IMR-90 (cell line): Measurements from ENCODE around the gene VPS33B. TPM values are rescaled to one million over a fixed set of nuclear protein-coding genes. Genes with fewer than 3 reads are reported as not detected.

Source experiments
- ATAC-seq: fragments of 200-7000 bp; cut with Tn5 transposase; 2 replicates; pipeline ENCODE4 v1.9.1; 2020; ENCODE audit warnings: low read depth, mild to moderate bottlenecking, moderate library complexity
- BruUV-seq: library from RNA; stranded (reverse); fragments of 400-500 nt; replicated peaks from 2 replicates; lab custom pipeline; 2021; lab: Mats Ljungman, UMichigan
- CTCF ChIA-PET: fragments of 300-600 bp; formaldehyde crosslinking; extraction: SDS; loops from one replicate; lab custom pipeline; 2021; ENCODE audit warnings: antibody characterized with exemption; lab: Yijun Ruan, JAX
- POLR2A ChIA-PET: fragments of 300-600 bp; sonication (Branson Sonifier 250); formaldehyde crosslinking; loops from one replicate; lab custom pipeline; 2022; ENCODE audit warnings: antibody characterized with exemption; ENCODE audit not compliant: unreplicated experiment; lab: Charles Lee
- DNase-seq: peaks from one replicate; pipeline ENCODE4 v3.0.0; 2013
- H2AFZ ChIP-seq: replicated peaks from 2 replicates; pipeline ENCODE3; 2013; ENCODE audit warnings: low read length, mild to moderate bottlenecking; ENCODE audit not compliant: poor library complexity
- H2AK5ac ChIP-seq: 2 replicates; pipeline ENCODE4 v1.6.1; 2013; ENCODE audit warnings: low read depth, low read length, inconsistent platforms
- H2AK9ac ChIP-seq: replicated peaks from 2 replicates; pipeline ENCODE3; 2013; ENCODE audit warnings: mild to moderate bottlenecking, low read depth, low read length, moderate library complexity; ENCODE audit not compliant: poor library complexity
- H2BK120ac ChIP-seq: 2 replicates; pipeline ENCODE4 v1.6.1; 2013; ENCODE audit warnings: low read depth, low read length, inconsistent platforms
- H2BK15ac ChIP-seq: 3 replicates; pipeline ENCODE4 v1.6.1; 2013; ENCODE audit warnings: low read depth, low read length, inconsistent platforms
- H2BK20ac ChIP-seq: 2 replicates; pipeline ENCODE4 v1.6.1; 2013; ENCODE audit warnings: low read depth, mild to moderate bottlenecking, inconsistent platforms, low read length, moderate library complexity
- H2BK5ac ChIP-seq: 2 replicates; pipeline ENCODE4 v1.6.1; 2013; ENCODE audit warnings: mild to moderate bottlenecking, low read depth, low read length, inconsistent platforms; ENCODE audit not compliant: poor library complexity, severe bottlenecking
- H3K14ac ChIP-seq: replicated peaks from 2 replicates; pipeline ENCODE4 v1.6.1; 2013; ENCODE audit warnings: low read depth, low read length, inconsistent platforms
- H3K18ac ChIP-seq: 2 replicates; pipeline ENCODE4 v1.6.1; 2013; ENCODE audit warnings: low read depth, low read length, control low read depth
- H3K23ac ChIP-seq: 2 replicates; pipeline ENCODE4 v1.6.1; 2013; ENCODE audit warnings: low read depth, low read length, inconsistent platforms
- H3K27ac ChIP-seq: 2 replicates; pipeline ENCODE4 v1.5.1; 2013; ENCODE audit warnings: mild to moderate bottlenecking, control low read depth, low read length; ENCODE audit not compliant: insufficient read depth
- H3K27me3 ChIP-seq: 2 replicates; pipeline ENCODE4 v1.6.1; 2013; ENCODE audit warnings: low read length; ENCODE audit not compliant: control insufficient read depth, insufficient read depth
- H3K36me3 ChIP-seq: 2 replicates; pipeline ENCODE4 v1.6.1; 2013; ENCODE audit warnings: low read length, mixed read lengths; ENCODE audit not compliant: control insufficient read depth, insufficient read depth
- H3K4ac ChIP-seq: 2 replicates; pipeline ENCODE4 v1.6.1; 2013; ENCODE audit warnings: low read depth, low read length, inconsistent platforms
- H3K4me1 ChIP-seq: 2 replicates; pipeline ENCODE4 v1.6.1; 2013; ENCODE audit warnings: low read length, mixed read lengths; ENCODE audit not compliant: control insufficient read depth, insufficient read depth
- H3K4me2 ChIP-seq: 2 replicates; pipeline ENCODE4 v1.6.1; 2013; ENCODE audit warnings: low read depth, mild to moderate bottlenecking, control low read depth, low read length, moderate library complexity
- H3K4me3 ChIP-seq: 2 replicates; pipeline ENCODE4 v1.5.1; 2013; ENCODE audit warnings: low read depth, mild to moderate bottlenecking, control low read depth, low read length, moderate library complexity; ENCODE audit not compliant: insufficient read depth
- H3K56ac ChIP-seq: 2 replicates; pipeline ENCODE4 v1.6.1; 2013; ENCODE audit warnings: low read length, inconsistent platforms; ENCODE audit not compliant: insufficient read depth; ENCODE audit errors: extremely low read depth
- H3K79me1 ChIP-seq, 2 experiments: 2 replicates each; pipeline ENCODE4 v1.6.1; 2013; ENCODE audit warnings: low read length in 2 of 2, inconsistent platforms in 1 of 2, low read depth in 1 of 2
- H3K9ac ChIP-seq: 2 replicates; pipeline ENCODE4 v1.6.1; 2013; ENCODE audit warnings: low read depth, low read length, control low read depth
- H3K9me1 ChIP-seq: 2 replicates; pipeline ENCODE4 v1.6.1; 2013; ENCODE audit warnings: low read length, inconsistent platforms; ENCODE audit not compliant: insufficient read depth
- H3K9me3 ChIP-seq: 2 replicates; pipeline ENCODE4 v1.6.1; 2013; ENCODE audit warnings: low read length; ENCODE audit not compliant: control insufficient read depth, insufficient read depth
- H4K20me1 ChIP-seq: 2 replicates; pipeline ENCODE4 v1.6.1; 2013; ENCODE audit warnings: low read length, inconsistent platforms; ENCODE audit not compliant: insufficient read depth
- H4K5ac ChIP-seq: 2 replicates; pipeline ENCODE4 v1.6.1; 2013; ENCODE audit warnings: mild to moderate bottlenecking, low read depth, low read length, control low read depth
- H4K8ac ChIP-seq, 2 experiments: 2 replicates each; pipeline ENCODE4 v1.6.1; 2013; ENCODE audit warnings: low read depth in 2 of 2, low read length in 2 of 2, control low read depth in 1 of 2, inconsistent platforms in 1 of 2
- H4K91ac ChIP-seq: 2 replicates; pipeline ENCODE4 v1.6.1; 2013; ENCODE audit warnings: low read depth, low read length, inconsistent platforms; ENCODE audit not compliant: insufficient read depth
- BHLHE40 ChIP-seq: fragments of 150-350 bp; IDR thresholded peaks from 2 replicates; pipeline ENCODE4 v1.6.1; 2016; ENCODE audit warnings: mild to moderate bottlenecking, low read depth, low read length
- CEBPB ChIP-seq: IDR thresholded peaks from 2 replicates; pipeline ENCODE4 v1.6.1; 2012; ENCODE audit warnings: low read depth, low read length, improper control_type of control experiment
- CHD1 ChIP-seq: IDR thresholded peaks from 2 replicates; pipeline ENCODE4 v1.6.1; 2012; ENCODE audit warnings: low read depth, low read length, improper control_type of control experiment
- ELK1 ChIP-seq: fragments of 150-350 bp; IDR thresholded peaks from 2 replicates; pipeline ENCODE4 v1.6.1; 2016; ENCODE audit warnings: low read depth, mild to moderate bottlenecking, low read length, moderate library complexity, borderline replicate concordance
- FOS ChIP-seq: fragments of 150-350 bp; IDR thresholded peaks from 2 replicates; pipeline ENCODE4 v1.6.1; 2016; ENCODE audit warnings: low read depth, low read length
- MAFK ChIP-seq: IDR thresholded peaks from 2 replicates; pipeline ENCODE4 v1.6.1; 2012; ENCODE audit warnings: low read depth, low read length, improper control_type of control experiment
- MAZ ChIP-seq: IDR thresholded peaks from 2 replicates; pipeline ENCODE4 v1.6.1; 2012; ENCODE audit warnings: low read depth, mild to moderate bottlenecking, low read length, improper control_type of control experiment, moderate library complexity, borderline replicate concordance
- MXI1 ChIP-seq: IDR thresholded peaks from 2 replicates; pipeline ENCODE4 v1.6.1; 2012; ENCODE audit warnings: low read depth, mild to moderate bottlenecking, low read length, moderate library complexity, borderline replicate concordance
- NFE2L2 ChIP-seq: fragments of 150-350 bp; IDR thresholded peaks from 2 replicates; pipeline ENCODE4 v1.6.1; 2016; ENCODE audit warnings: low read depth, mild to moderate bottlenecking, low read length
- POLR2A ChIP-seq: IDR thresholded peaks from 2 replicates; pipeline ENCODE4 v1.6.1; 2012; ENCODE audit warnings: mild to moderate bottlenecking, low read depth, low read length
- RAD21 ChIP-seq: IDR thresholded peaks from 2 replicates; pipeline ENCODE4 v1.6.1; 2012; ENCODE audit warnings: low read length, improper control_type of control experiment
- RCOR1 ChIP-seq: IDR thresholded peaks from 2 replicates; pipeline ENCODE4 v1.6.1; 2012; ENCODE audit warnings: mild to moderate bottlenecking, low read length, improper control_type of control experiment; ENCODE audit not compliant: insufficient replicate concordance
- RFX5 ChIP-seq: IDR thresholded peaks from 2 replicates; pipeline ENCODE4 v1.8.0; 2012; ENCODE audit warnings: low read depth, mild to moderate bottlenecking, low read length, moderate library complexity
- SMC3 ChIP-seq: fragments of 150-350 bp; IDR thresholded peaks from 2 replicates; pipeline ENCODE4 v1.6.1; 2016; ENCODE audit warnings: low read depth, mild to moderate bottlenecking, antibody characterized with exemption, low read length, moderate library complexity
- WGBS, 2 experiments: methylation state at CpG; one replicate each; pipeline versions ENCODE4 v1.1.5 to v1.1.7; 2013; ENCODE audit warnings: missing lambda C conversion rate in 2 of 2; ENCODE audit not compliant: insufficient read length in 1 of 2; ENCODE audit errors: extremely low coverage in 2 of 2; 5-methylcytosine and 5-hydroxymethylcytosine counted together
- dilution Hi-C: fragments of 300-500 bp; cut with HindIII; formaldehyde crosslinking; loops from one replicate; pipeline ENCODE4 v1.14.3; 2018; ENCODE audit warnings: low sequenced_read_pairs; ENCODE audit not compliant: unreplicated experiment
- in situ Hi-C: fragments of 300-500 bp; cut with MboI; formaldehyde crosslinking; loops from 3 replicates; pipeline ENCODE4 v1.14.3; 2019; ENCODE audit warnings: low sequenced_read_pairs, inconsistent platforms, mixed read lengths
- intact Hi-C: fragments of 100-400 bp; cut with micrococcal nuclease; formaldehyde crosslinking; loops from 2 replicates; pipeline ENCODE4 v1.10.0; 2022
- polyA plus RNA-seq, 3 experiments: library from polyadenylated mRNA; depleted of rRNA; stranded (reverse); fragments of >200 nt; gene quantifications; 2 replicates each; pipeline ENCODE4 v1.2.3, GENCODE V29; 2012; ENCODE audit warnings: low replicate concordance in 1 of 3
- total RNA-seq: library from RNA; depleted of rRNA; stranded (reverse); fragments of >200 nt; gene quantifications from 2 replicates; pipeline ENCODE4 v1.2.3, GENCODE V29; 2012
- TF ChIP-seq, protein P1 (sequence below): conservative IDR thresholded peaks from 2 replicates; pipeline ENCODE4 v1.5.1; 2012; ENCODE audit warnings: mild to moderate bottlenecking, low read depth, low read length, improper control_type of control experiment

The VPS33B gene
- total and polyA plus RNA-seq, 2 of the 4 experiments (the other 2 are of a cell fraction) = 9.0 to 11.3 TPM

DNA sequence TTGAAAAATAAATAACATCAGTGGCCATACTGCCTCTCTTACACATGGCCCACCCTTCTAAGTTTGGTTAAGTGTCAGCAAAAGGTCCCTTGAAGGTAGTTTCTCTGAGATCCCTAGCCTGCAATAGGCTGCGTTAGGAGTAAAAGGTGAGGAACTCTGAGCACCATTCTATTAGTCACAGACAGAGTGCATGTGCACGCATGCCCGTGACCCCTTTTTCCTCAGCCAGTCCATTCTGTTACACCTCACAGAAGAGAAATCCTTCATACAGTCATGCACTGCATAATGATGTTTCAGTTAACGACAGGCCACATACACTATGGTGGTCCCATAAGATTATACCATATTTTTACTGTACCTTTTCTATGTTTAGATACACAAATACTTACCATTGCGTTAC, 55.2 kb downstream of the VPS33B start:
- in situ Hi-C loops = no loop called here

More for the DNA sequence above, 55.2 kb downstream of the VPS33B start:
- H3K4ac ChIP-seq = no peak overlapping the region
- no peak overlapping the region for H2AK5ac ChIP-seq
- ChIA-PET CTCF (interaction anchor here (1.5 to 2.0 kb wide), 2 partner anchors 10 to 11 kb away, joined by 5 to 7 read pairs; no protein-coding TSS in a partner anchor), POLR2A (no interaction called here)
- H2BK15ac ChIP-seq = no peak overlapping the region
- H3K27me3 ChIP-seq = no peaks in the 10 kb centered on the region
- BruUV-seq = no TSS peak
- H3K56ac ChIP-seq = no peak overlapping the region
- no peaks in the 10 kb centered on the region for H3K9me3 ChIP-seq
- H4K20me1 ChIP-seq = no peaks in the 10 kb centered on the region
- TF ChIP-seq RFX5 = no peak
- TF ChIP-seq MAFK = no peak
- no peak for TF ChIP-seq NFE2L2
- no peak for TF ChIP-seq CEBPB
- TF ChIP-seq MAZ = no peak
- TF ChIP-seq ELK1 = no peak
- no peak for TF ChIP-seq MXI1
- TF ChIP-seq POLR2A = no peak
- no peak for TF ChIP-seq SMC3
- no peak for TF ChIP-seq CHD1
- TF ChIP-seq FOS = no peak
- no peak for TF ChIP-seq BHLHE40
- TF ChIP-seq RAD21 = no peak
- TF ChIP-seq, protein P1, sequence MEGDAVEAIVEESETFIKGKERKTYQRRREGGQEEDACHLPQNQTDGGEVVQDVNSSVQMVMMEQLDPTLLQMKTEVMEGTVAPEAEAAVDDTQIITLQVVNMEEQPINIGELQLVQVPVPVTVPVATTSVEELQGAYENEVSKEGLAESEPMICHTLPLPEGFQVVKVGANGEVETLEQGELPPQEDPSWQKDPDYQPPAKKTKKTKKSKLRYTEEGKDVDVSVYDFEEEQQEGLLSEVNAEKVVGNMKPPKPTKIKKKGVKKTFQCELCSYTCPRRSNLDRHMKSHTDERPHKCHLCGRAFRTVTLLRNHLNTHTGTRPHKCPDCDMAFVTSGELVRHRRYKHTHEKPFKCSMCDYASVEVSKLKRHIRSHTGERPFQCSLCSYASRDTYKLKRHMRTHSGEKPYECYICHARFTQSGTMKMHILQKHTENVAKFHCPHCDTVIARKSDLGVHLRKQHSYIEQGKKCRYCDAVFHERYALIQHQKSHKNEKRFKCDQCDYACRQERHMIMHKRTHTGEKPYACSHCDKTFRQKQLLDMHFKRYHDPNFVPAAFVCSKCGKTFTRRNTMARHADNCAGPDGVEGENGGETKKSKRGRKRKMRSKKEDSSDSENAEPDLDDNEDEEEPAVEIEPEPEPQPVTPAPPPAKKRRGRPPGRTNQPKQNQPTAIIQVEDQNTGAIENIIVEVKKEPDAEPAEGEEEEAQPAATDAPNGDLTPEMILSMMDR = no peak
- no peak for TF ChIP-seq RCOR1
- peaks cover 26% of the 10 kb centered on the region for H3K36me3 ChIP-seq
- dilution Hi-C loops = no loop called here
- no peak overlapping the region for H4K5ac ChIP-seq
- H2AFZ ChIP-seq = no peak overlapping the region
- no peak overlapping the region for H4K8ac ChIP-seq
- H3K9ac ChIP-seq = no peak overlapping the region
- ATAC-seq = no peak
- H3K79me1 ChIP-seq = peaks cover 11 to 28% of the 10 kb centered on the region in 2 experiments
- intact Hi-C loops = no loop called here
- no peak overlapping the region for H3K4me2 ChIP-seq
- 0 out of 2 replicates have a peak, but pooled peaks cover 5% of the 10 kb centered on the region for H3K9me1 ChIP-seq
- H3K27ac ChIP-seq = no peak overlapping the region
- no peak overlapping the region for H3K4me3 ChIP-seq
- DNase-seq = no peak
- H2BK20ac ChIP-seq = no peak overlapping the region
- H4K91ac ChIP-seq = no peak overlapping the region
- no peak overlapping the region for H2AK9ac ChIP-seq
- H3K14ac ChIP-seq = no peak overlapping the region
- H2BK120ac ChIP-seq = no peak overlapping the region
- WGBS, 2 experiments = 100% methylated on average over 2 of the region's 5 CpGs; no CpG with 5 or more reads in 1 of the 2 experiments
- H3K23ac ChIP-seq = no peak overlapping the region
- no peaks in the 10 kb centered on the region for H3K4me1 ChIP-seq
- no peak overlapping the region for H3K18ac ChIP-seq
- no peak overlapping the region for H2BK5ac ChIP-seq
